ENCODE results near the gene LUC7L3.

DNA sequence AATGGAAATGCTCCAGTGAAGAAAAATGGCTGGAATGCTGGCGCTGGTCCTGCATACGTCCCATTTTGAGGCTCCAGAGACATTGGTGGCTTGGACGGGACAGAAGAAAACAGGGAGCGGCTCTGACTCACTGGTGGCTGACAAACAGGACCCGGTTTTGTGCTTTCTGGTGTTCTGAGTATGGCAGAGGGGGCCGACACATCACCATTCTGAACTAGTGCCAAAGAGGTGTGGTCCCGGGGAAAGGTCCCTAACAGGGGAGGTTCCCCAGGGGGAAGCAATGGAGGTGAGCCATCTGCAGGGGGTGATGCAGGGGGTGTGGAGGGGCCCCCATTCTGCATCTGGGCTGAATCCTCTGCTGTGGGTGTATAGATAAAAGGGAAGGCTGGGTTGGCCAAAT lies 20.0 kb upstream of the LUC7L3 start:
- TF ChIP-seq, protein P1, sequence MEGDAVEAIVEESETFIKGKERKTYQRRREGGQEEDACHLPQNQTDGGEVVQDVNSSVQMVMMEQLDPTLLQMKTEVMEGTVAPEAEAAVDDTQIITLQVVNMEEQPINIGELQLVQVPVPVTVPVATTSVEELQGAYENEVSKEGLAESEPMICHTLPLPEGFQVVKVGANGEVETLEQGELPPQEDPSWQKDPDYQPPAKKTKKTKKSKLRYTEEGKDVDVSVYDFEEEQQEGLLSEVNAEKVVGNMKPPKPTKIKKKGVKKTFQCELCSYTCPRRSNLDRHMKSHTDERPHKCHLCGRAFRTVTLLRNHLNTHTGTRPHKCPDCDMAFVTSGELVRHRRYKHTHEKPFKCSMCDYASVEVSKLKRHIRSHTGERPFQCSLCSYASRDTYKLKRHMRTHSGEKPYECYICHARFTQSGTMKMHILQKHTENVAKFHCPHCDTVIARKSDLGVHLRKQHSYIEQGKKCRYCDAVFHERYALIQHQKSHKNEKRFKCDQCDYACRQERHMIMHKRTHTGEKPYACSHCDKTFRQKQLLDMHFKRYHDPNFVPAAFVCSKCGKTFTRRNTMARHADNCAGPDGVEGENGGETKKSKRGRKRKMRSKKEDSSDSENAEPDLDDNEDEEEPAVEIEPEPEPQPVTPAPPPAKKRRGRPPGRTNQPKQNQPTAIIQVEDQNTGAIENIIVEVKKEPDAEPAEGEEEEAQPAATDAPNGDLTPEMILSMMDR (IDR thresholded peaks at IDR 0.05): no peak
- TF ChIP-seq POLR2A (IDR thresholded peaks at IDR 0.05): no peak

All from right lobe of liver (tissue), 4 donors.